GM12892 (cell line): Measurements from ENCODE around the gene LSAMP.

ENCODE experiments used
- POLR2A ChIP-seq: IDR thresholded peaks from 2 replicates; pipeline ENCODE4 v1.6.1; 2011; ENCODE audit warnings: low read depth, low read length, control low read depth
- POLR2AphosphoS5 ChIP-seq: IDR thresholded peaks from 2 replicates; pipeline ENCODE4 v1.6.1; 2011; ENCODE audit warnings: low read depth, low read length, control low read depth

- TF ChIP-seq POLR2A (no peak), POLR2AphosphoS5 (no peak)
These were observed 622.7 kb downstream of the LSAMP start for GRCh38 chr3:115822579-115822978.
